HG03196 (cell line): ENCODE measurements around the gene SMAD3.

ENCODE experiments used
- ATAC-seq: cut with Tn5 transposase; IDR thresholded peaks from one replicate; pipeline ENCODE4 v1.9.1; 2021; ENCODE audit not compliant: unreplicated experiment

SMAD3 gene

DNA sequence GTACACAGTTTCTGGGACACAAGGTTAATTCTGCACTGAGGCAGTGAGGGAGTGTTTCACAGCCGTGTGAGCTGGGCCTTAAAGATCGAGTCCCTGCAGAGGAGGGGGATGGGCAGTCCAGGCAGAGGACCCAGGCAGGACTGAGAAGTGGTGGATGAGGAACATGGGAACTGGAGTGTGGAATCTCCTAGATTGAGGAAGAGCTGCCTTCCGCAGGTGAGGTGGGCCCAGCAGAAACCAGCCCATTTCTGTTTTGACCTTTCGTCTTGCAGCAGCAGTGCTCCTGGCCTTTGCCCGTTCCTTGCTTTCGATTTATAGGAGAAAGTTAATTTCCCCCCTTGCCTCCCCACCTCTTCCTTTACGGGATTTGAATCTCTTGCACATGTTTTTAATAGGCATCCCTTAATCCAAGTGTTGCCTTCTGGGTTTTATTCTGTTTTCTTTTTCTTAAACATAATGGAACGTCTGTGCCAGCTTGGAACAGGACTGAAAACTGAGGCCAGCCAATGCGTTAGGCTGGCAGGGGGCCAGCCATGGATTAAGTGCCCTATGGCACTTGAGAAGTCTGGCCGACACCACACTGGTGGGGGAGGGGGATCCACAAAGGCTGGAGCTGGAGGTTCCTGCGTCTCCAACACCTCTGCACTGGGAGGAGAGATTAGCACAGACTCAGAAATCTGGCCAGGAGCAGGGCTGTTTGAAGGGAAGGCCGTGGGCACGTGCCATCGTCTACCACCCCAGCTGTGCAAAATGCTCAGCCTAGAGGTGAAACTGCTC, 111.0 kb downstream of the SMAD3 start:
- no peak for ATAC-seq

DNA sequence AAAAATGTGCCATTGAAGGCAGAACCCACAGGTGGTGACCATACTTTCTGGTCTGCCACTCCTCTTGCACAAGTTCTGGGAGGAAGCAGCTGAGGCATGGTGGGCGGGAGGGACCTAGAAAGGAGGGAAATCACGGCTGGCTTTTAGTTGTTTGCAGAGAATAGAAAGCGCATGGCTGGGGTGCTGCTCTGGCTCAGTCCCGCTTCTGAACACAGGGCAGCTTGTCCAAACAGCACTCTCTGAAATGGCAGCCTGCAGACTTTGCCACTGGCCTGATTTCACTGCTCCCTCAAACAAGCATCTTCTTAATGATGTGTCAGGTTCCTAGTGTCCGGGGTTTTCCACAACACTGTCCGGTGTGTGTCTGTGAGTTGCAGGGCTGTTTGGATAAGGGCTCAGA, 112.3 kb downstream of the SMAD3 start:
- ATAC-seq, result no peak

DNA sequence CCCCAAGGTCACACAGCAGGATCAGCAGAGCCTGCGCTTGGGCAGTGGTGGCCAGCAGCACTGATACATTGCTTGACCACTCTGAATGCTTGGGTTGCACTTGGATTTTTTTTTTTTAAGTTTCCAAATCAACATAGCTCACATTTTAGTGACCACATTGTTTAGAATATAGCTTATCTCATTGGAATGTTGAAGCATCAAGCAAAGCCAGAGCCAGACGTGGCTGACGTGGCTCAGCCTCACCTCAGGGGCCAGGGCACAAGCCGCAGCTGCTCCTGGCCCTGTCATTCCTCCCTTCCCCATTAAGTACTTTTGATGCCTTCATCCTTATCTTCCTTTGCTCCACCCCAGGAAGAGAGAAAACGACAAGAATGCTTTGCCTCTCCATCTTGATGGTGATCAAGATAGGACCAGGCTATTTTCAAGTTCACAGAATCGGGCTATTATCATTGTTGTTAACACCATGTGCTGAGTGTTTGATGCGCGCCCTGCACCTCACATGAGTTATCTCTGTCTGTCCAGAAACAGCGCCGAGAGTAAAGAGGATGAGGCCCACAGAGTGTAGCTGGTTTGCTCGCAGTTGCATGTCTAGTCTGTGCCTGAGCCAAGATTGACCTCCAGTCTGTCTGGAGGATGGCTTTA, 113.3 kb downstream of the SMAD3 start:
- ATAC-seq, result no peak

DNA sequence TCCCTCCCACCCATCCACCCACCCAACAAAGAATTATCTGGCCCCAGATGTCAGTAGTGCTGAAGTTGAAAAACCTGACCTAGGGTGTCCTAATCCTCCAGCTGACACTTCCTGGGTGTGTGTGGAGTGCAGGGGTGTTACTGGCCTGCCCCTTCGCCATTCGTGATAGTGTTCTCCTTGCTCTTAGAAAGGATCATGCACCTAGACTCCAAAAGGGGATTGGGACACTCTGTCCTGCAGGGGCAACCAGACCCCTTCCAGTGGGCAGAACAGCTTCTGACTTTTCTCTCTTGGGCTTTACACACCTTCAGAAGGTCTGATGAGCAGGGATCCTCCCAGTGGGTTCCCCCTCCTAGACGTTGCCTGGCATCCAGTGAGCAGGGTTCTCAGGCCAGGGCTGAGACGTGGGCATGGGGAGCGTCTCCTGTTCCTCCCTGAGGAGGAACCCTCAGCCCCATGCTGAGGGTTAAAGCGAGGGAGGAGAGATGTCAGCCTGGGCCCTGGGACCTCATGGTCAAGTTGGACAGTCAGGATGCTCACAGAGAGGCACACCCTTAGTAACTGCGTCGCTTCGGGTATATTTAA, 114.1 kb downstream of the SMAD3 start:
- no peak for ATAC-seq

GRCh38 chr15:67180035-67180434, 114.6 kb downstream of the SMAD3 start:
- no peak for ATAC-seq

DNA sequence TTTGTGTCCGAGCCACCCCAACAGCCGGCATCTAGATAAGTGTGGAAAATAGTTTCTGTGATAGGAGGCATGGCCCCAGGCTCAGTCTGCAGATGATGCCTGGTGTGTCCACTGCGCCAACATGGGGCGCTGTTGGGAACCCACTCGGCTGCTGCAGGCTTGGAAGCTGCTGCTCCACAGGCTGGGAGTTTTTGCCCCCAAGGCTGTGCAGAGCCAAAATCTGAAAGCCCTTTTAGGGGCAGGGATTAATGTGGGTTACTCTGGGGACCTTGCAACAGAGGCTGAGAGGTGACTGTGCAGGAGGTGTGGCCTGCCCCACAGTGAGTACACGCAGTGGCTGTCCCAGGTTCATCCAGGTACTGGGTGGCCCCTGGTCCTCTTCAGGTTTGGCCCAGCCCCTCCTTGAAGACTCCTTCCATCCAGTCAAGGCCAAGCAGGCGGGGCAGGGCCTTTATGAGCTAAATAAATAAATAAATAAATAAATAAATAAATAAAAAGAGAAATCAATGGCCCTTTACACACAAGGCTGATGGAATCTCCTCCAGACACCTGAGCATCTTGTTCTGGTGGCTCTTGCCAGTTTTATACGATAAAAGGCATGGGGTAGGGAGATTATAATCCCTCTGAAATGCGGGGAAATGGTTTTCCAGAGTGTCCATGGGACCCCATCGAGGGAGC, 115.3 kb downstream of the SMAD3 start:
- no peak for ATAC-seq

GRCh38 chr15:67181221-67181639, 115.8 kb downstream of the SMAD3 start:
- no peak for ATAC-seq

GRCh38 chr15:67183443-67184169, 118.2 kb downstream of the SMAD3 start:
- no peak for ATAC-seq

GRCh38 chr15:67184208-67184925, 119.0 kb downstream of the SMAD3 start:
- ATAC-seq, result no peak

- no peak for ATAC-seq
These were observed 119.6 kb downstream of the SMAD3 start for GRCh38 chr15:67185051-67185450.

GRCh38 chr15:67185621-67186225, 120.3 kb downstream of the SMAD3 start:
- ATAC-seq, result no peak

GRCh38 chr15:67186226-67186649, 120.8 kb downstream of the SMAD3 start:
- no peak for ATAC-seq

- no peak for ATAC-seq
These were observed 121.3 kb downstream of the SMAD3 start for GRCh38 chr15:67186688-67187087.

GRCh38 chr15:67187351-67187854, 122.0 kb downstream of the SMAD3 start:
- no peak for ATAC-seq

DNA sequence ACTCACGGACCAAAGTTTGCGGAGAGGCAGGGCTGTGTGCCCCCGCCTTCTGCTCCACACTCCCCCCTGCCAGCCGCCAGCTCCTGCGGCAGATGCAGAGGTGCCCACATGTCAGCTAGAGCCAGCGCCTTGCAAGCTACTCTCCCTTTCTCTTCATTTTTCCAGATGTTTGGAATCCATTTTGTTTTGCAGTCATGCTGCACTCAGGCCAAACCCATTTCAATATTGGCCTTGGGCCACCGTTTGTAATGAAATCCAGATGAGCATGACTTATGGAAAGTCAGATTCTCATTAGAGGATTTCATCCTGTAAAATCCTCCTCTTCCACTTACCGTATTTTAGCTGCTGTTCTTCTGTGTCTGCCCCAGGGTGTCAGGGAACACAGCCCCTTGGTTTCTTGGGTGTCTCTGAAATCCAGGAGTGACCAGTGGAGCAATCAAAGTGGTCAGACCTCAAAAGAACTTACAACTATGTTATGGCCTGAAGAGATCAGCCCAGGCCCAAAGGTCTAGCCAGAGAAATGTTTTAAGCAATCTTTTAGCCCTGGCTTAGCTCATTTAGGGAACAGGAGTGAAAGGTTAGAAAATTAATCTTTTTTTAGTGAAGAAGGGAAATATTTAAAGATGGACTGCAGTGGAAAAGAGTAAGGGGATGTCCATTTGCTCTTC, 123.3 kb downstream of the SMAD3 start:
- no peak for ATAC-seq

- ATAC-seq, result no peak
These were observed 124.1 kb downstream of the SMAD3 start for GRCh38 chr15:67189326-67190051.

DNA sequence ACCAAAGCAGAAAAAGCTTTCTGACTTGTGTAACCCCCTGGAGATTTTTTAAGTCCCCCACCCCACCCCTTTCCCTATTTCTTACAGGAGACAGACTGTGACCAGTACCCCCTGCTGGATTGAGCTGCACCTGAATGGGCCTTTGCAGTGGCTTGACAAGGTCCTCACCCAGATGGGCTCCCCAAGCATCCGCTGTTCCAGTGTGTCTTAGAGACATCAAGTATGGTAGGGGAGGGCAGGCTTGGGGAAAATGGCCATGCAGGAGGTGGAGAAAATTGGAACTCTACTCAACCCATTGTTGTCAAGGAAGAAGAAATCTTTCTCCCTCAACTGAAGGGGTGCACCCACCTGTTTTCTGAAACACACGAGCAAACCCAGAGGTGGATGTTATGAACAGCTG, 124.9 kb downstream of the SMAD3 start:
- no peak for ATAC-seq

- ATAC-seq, result no peak
These were observed 125.4 kb downstream of the SMAD3 start for GRCh38 chr15:67190813-67191212.
